BE2C (cell line): Measurements from ENCODE around the gene ZNF784.
"Not testable (repeated sequence)": the region's sequence is repeated elsewhere in the genome, so short reads cannot be mapped to it uniquely, and the experiment has no call there.

Experiments
- DNase-seq: peaks from one replicate; pipeline ENCODE4 v3.0.0-alpha.2; 2020
- H3K27me3 ChIP-seq: fragments of 250-450 bp; sonication (Bioruptor Pico); 2 replicates; pipeline ENCODE4 v1.5.1; 2020; ENCODE audit warnings: mild to moderate bottlenecking
- H3K36me3 ChIP-seq: fragments of 250-450 bp; sonication (Bioruptor Pico); 2 replicates; pipeline ENCODE4 v1.5.1; 2020; ENCODE audit warnings: mild to moderate bottlenecking
- H3K4me1 ChIP-seq: fragments of 250-450 bp; sonication (Bioruptor Pico); 2 replicates; pipeline ENCODE4 v1.5.1; 2020
- H3K4me3 ChIP-seq: 2 replicates; pipeline ENCODE4 v1.5.1; 2011; ENCODE audit warnings: low read depth, low read length
- H3K9me3 ChIP-seq: fragments of 250-450 bp; sonication (Bioruptor Pico); 2 replicates; pipeline ENCODE4 v1.5.1; 2020
- CTCF ChIP-seq: IDR thresholded peaks from 2 replicates; pipeline ENCODE4 v1.5.1; 2012; ENCODE audit warnings: mild to moderate bottlenecking, low read depth, low read length

Gene ZNF784

GRCh38 chr19:55579766-55580621 lies 44.4 kb downstream of the ZNF784 start:
- Histone ChIP-seq H3K4me1 (peaks cover 2% of the 10 kb centered on the region; the same call in 1 of the 2 replicates), H3K27me3 (no peaks in the 10 kb centered on the region), H3K9me3 (no peaks in the 10 kb centered on the region), H3K4me3 (peak overlapping the region; percentile 86), H3K36me3 (peaks cover 12% of the 10 kb centered on the region)
- no peak for TF ChIP-seq CTCF
- DNase-seq = no peak

DNA sequence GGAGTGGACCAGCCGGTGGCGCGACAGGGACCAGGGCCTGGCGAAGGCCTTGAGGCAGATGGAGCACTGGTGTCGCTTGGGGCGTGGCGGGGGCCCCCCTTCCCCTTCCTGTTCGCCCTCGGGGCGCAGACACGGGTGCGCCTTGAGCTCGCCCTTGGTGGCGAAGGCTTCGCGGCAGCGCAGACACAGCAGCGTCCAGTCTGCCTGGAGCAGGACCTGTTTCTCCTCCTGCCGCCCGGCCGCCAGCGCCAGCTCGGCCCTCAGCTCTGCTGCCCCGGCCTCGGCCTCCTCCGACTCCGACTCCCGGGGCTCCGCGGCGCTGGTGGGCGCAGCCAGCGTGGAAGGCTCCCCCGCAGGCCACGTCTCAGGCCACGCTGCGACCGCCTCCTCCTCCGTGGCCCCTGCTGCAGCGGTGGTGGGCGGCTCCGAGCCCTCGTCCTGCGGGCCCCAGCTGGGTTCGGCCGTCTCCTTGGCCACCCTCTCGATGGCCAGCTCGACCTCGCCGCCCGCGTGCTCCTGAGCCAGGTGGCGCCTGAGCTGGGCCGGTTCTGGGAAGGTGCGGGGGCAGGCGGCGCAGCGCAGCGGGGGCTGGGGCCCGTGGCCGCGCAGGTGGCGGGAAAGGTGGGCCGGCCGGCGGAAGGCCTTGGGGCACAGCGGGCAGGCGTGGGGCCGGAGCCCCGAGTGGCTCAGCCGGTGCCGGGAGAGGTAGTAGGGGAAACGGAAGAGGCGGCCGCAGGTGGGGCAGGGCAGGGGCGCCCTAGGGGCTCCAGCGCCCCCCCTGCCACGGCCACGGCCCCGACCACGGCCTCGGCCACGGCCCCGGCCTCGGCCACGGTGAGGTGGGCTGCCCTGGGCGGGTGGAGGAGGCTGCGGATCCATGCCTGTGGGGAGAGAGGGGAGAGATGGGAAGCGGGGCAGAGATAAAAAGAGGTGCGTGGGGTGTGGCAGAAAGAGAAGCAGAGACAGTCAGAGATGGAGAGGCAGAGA lies 45.3 kb downstream of the ZNF784 start:
- no peak for TF ChIP-seq CTCF
- H3K9me3 ChIP-seq = no peaks in the 10 kb centered on the region
- no peaks in the 10 kb centered on the region for H3K27me3 ChIP-seq
- peak overlapping the region; percentile 86 for H3K4me3 ChIP-seq
- H3K36me3 ChIP-seq = peaks cover 12% of the 10 kb centered on the region
- peaks cover 2% of the 10 kb centered on the region; the same call in 1 of the 2 replicates for H3K4me1 ChIP-seq
- DNase-seq = no peak

DNA sequence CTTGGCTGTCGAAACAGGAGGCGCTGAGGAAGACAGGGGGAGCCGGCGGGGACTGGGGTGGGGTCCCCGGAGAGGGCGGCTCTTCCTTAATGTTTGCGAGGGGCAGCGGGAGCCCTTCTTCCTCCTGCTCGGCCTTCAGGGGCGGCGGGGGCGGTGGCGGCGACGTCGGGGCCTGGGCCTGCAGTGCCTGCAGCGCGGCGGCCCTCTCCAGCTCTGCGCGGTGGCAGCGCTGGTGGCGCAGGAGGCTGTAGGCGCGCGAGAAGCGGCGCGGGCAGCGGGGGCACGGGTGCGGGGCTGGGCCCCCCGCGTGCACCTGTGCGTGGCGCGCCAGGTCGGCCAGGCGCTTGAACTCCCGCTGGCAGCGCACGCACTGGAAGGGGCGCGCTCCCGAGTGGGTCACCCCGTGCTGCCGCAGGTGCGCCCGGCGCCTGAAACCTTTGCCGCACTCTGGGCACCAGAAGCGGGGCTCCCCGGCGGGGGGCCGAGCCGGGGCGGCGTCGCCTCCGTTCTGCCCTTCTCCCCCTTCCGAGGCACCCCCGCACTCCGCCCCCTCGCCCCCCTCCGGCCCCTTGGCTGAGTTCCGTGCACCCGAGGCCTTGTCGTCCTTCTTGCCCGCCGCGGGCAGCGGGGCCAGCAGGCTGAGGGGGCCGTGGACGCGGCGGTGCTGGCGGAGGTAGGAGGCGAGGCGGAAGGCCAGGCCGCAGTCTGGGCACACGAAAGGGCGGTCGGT lies 46.2 kb downstream of the ZNF784 start:
- H3K27me3 ChIP-seq = no peaks in the 10 kb centered on the region
- no peaks in the 10 kb centered on the region for H3K9me3 ChIP-seq
- no peak overlapping the region for H3K4me3 ChIP-seq
- peaks cover 12% of the 10 kb centered on the region for H3K36me3 ChIP-seq
- no peak for TF ChIP-seq CTCF
- H3K4me1 ChIP-seq = peaks cover 2% of the 10 kb centered on the region; the same call in 1 of the 2 replicates
- DNase-seq = no peak

DNA sequence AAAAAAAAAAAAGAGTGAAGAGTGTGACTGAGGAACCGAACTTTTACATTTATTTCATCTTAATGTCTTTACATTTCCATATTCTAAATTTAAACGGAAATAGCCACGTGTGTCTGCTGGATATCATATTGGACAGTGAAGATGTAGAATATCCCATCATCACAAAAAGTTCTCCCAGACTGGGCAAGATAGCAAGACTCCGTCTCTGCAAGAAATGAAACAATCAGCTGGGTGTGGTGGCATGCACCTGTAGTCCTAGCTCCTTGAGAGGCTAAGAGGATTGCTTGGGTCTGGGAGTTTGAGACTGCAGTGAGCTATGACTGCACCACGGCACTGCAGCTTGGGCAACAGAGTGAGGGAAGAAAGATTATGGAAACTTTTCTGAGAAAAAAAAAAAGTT lies 47.6 kb downstream of the ZNF784 start:
- Histone ChIP-seq H3K27me3 (no peaks in the 10 kb centered on the region), H3K36me3 (peaks cover 12% of the 10 kb centered on the region), H3K4me3 (no peak overlapping the region), H3K4me1 (no peaks in the 10 kb centered on the region; the same call in 1 of the 2 replicates), H3K9me3 (no peaks in the 10 kb centered on the region)
- no peak for DNase-seq
- no peak for TF ChIP-seq CTCF

DNA sequence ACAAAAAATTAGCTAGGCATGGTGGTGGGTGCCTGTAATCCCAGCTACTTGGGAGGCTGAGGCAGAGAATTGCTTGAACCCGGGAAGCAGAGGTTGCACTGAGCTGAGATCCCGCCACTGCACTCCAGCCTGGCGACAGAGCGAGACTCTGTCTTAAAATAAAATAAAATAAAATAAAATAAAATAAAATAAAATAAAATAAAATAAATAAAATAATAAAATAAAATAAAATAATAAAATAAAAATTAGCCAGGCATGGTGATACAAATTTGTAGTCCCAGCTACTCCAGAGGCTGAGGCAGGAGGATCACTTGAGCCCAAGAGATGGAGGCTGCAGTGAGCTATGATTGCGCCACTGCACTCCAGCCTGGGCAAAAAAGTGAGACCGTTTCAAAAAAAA lies 50.4 kb downstream of the ZNF784 start:
- H3K4me3 ChIP-seq, H3K27me3 ChIP-seq, H3K9me3 ChIP-seq, H3K4me1 ChIP-seq, DNase-seq: not testable (repeated sequence)
- peaks cover 12% of the 10 kb centered on the region for H3K36me3 ChIP-seq
